Stromal cell of bone marrow (primary cell): Measurements from ENCODE around the gene AFF2.

Source experiments
- DNase-seq: peaks from one replicate; pipeline ENCODE4 v3.0.0-alpha.2; 2012; ENCODE audit warnings: low read depth

AFF2 gene

GRCh38 chrX:149010013-149010852 lies 509.8 kb downstream of the AFF2 start:
- no peak for DNase-seq

GRCh38 chrX:149010853-149011224 lies 510.4 kb downstream of the AFF2 start:
- no peak for DNase-seq

- no peak for DNase-seq
Measured at GRCh38 chrX:149013081-149013480, 512.7 kb downstream of the AFF2 start.

GRCh38 chrX:149021159-149021558 lies 520.7 kb downstream of the AFF2 start:
- no peak for DNase-seq

GRCh38 chrX:149022485-149022884 lies 522.1 kb downstream of the AFF2 start:
- no peak for DNase-seq

GRCh38 chrX:149032449-149032848 lies 532.0 kb downstream of the AFF2 start:
- no peak for DNase-seq

- no peak for DNase-seq
Measured at GRCh38 chrX:149036086-149036485, 535.7 kb downstream of the AFF2 start.

GRCh38 chrX:149037281-149037870 lies 537.0 kb downstream of the AFF2 start:
- DNase-seq = no peak

GRCh38 chrX:149039057-149039456 lies 538.6 kb downstream of the AFF2 start:
- no peak for DNase-seq

- no peak for DNase-seq
Measured at GRCh38 chrX:149040873-149041535, 540.6 kb downstream of the AFF2 start.

- no peak for DNase-seq
Measured at GRCh38 chrX:149043401-149043800, 543.0 kb downstream of the AFF2 start.

- no peak for DNase-seq
Measured at GRCh38 chrX:149044471-149044870, 544.1 kb downstream of the AFF2 start.

GRCh38 chrX:149045645-149046210 lies 545.3 kb downstream of the AFF2 start:
- no peak for DNase-seq
